H1 (cell line): ENCODE results near the gene SH3RF3. TPM values are rescaled to one million over a fixed set of nuclear protein-coding genes. Genes with fewer than 3 reads are reported as not detected.
A peak's percentile ranks its signal among the peaks of the same experiment; 100 is the strongest.

Experiments used
- CTCF ChIA-PET: fragments of 300-600 bp; sonication (Branson Sonifier 250); formaldehyde crosslinking; loops from one replicate; lab custom pipeline; 2021; ENCODE audit not compliant: partially characterized antibody; lab: Charles Lee
- POLR2A ChIA-PET: fragments of 300-600 bp; sonication (Branson Sonifier 250); formaldehyde crosslinking; loops from one replicate; lab custom pipeline; 2021; ENCODE audit warnings: inconsistent platforms; ENCODE audit not compliant: partially characterized antibody; lab: Charles Lee
- DNase-seq, 2 experiments: peaks; one replicate each; pipeline versions ENCODE4 v3.0.0 to v3.0.0-alpha.2; 2010 to 2022; ENCODE audit warnings: low spot score in 2 of 2, low read depth in 1 of 2, mixed read lengths in 1 of 2
- FAIRE-seq: peaks from 2 replicates; lab custom pipeline; 2011; peaks lifted over from hg19 to GRCh38; lab: Jason Lieb, UNC
- H2AFZ ChIP-seq: 2 replicates; pipeline ENCODE4 v1.8.1; 2012; ENCODE audit warnings: low read length, inconsistent platforms
- H2AK5ac ChIP-seq: 2 replicates; pipeline ENCODE4 v1.6.1; 2013; ENCODE audit warnings: low read depth, low read length
- H2BK120ac ChIP-seq: replicated peaks from 2 replicates; pipeline ENCODE3; 2013; ENCODE audit warnings: low read depth, low read length, inconsistent platforms
- H2BK12ac ChIP-seq: 2 replicates; pipeline ENCODE4 v1.6.1; 2013; ENCODE audit warnings: low read depth, low read length
- H2BK15ac ChIP-seq: 2 replicates; pipeline ENCODE4 v1.6.1; 2013; ENCODE audit warnings: low read length
- H2BK20ac ChIP-seq: 2 replicates; pipeline ENCODE4 v1.6.1; 2013; ENCODE audit warnings: low read length
- H2BK5ac ChIP-seq: 2 replicates; pipeline ENCODE4 v1.6.1; 2013; ENCODE audit warnings: low read depth, low read length
- H3K14ac ChIP-seq: 2 replicates; pipeline ENCODE4 v1.6.1; 2013; ENCODE audit warnings: inconsistent platforms; ENCODE audit not compliant: insufficient read length
- H3K18ac ChIP-seq: 2 replicates; pipeline ENCODE4 v1.6.1; 2013; ENCODE audit warnings: low read length; ENCODE audit errors: extremely low read depth
- H3K23ac ChIP-seq: 2 replicates; pipeline ENCODE4 v1.6.1; 2013; ENCODE audit warnings: inconsistent platforms; ENCODE audit not compliant: insufficient read length
- H3K23me2 ChIP-seq: 2 replicates; pipeline ENCODE4 v1.6.1; 2013; ENCODE audit warnings: low read depth, low read length
- H3K27ac ChIP-seq: 2 replicates; pipeline ENCODE4 v1.6.1; 2011; ENCODE audit warnings: low read depth, low read length, inconsistent platforms
- H3K27me3 ChIP-seq, 4 experiments: replicated peaks in 1 of 4; 1 replicate in 1 of 4; 2 replicates in 3 of 4; pipeline versions ENCODE4 v1.6.1 to v1.8.1; 2011 to 2013; ENCODE audit warnings: low read length in 3 of 4, mild to moderate bottlenecking in 3 of 4, inconsistent platforms in 2 of 4, mixed read lengths in 2 of 4, moderate library complexity in 1 of 4; ENCODE audit not compliant: control insufficient read depth in 3 of 4, insufficient read depth in 3 of 4; ENCODE audit errors: extremely low read depth in 1 of 4
- H3K36me3 ChIP-seq, 4 experiments: 2 replicates each; pipeline versions ENCODE4 v1.6.1 to v1.8.1; 2011 to 2013; ENCODE audit warnings: mild to moderate bottlenecking in 4 of 4, low read length in 3 of 4, moderate library complexity in 2 of 4, control low read depth in 1 of 4, inconsistent platforms in 1 of 4; ENCODE audit not compliant: insufficient read depth in 4 of 4, control insufficient read depth in 2 of 4
- H3K4ac ChIP-seq: replicated peaks from 2 replicates; pipeline ENCODE3; 2013; ENCODE audit warnings: low read length, low read depth, mixed read lengths, inconsistent platforms; ENCODE audit not compliant: insufficient read length
- H3K4me1 ChIP-seq, 4 experiments: replicated peaks in 1 of 4; 1 replicate in 1 of 4; 2 replicates in 3 of 4; pipeline versions ENCODE4 v1.6.1 to v1.8.1; 2011 to 2013; ENCODE audit warnings: low read length in 3 of 4, inconsistent platforms in 2 of 4, mixed read lengths in 1 of 4; ENCODE audit not compliant: insufficient read depth in 4 of 4, control insufficient read depth in 3 of 4
- H3K4me2 ChIP-seq, 2 experiments: 2 replicates each; pipeline versions ENCODE4 v1.6.1 to v1.8.1; 2011 to 2013; ENCODE audit warnings: low read depth in 2 of 2, low read length in 2 of 2, control low read depth in 1 of 2, inconsistent platforms in 1 of 2, mild to moderate bottlenecking in 1 of 2; ENCODE audit not compliant: insufficient read depth in 1 of 2
- H3K4me3 ChIP-seq, 4 experiments: fragments of 200-600, 300-600 bp in 1 of 4; sonication (generic), shearing (Covaris generic), sonication (Bioruptor Twin) in 1 of 4; 2 replicates each; pipeline versions ENCODE4 v1.5.1 to v1.8.1; 2011 to 2016; ENCODE audit warnings: low read length in 4 of 4, low read depth in 3 of 4, control low read depth in 2 of 4, inconsistent platforms in 2 of 4, mild to moderate bottlenecking in 2 of 4, mixed read lengths in 1 of 4, moderate library complexity in 1 of 4; ENCODE audit not compliant: insufficient read depth in 2 of 4; ENCODE audit errors: extremely low read depth in 1 of 4
- H3K56ac ChIP-seq: replicated peaks from 2 replicates; pipeline ENCODE3; 2013; ENCODE audit warnings: low read depth, mild to moderate bottlenecking, mixed read lengths, low read length, inconsistent platforms; ENCODE audit not compliant: insufficient read length
- H3K79me1 ChIP-seq: 2 replicates; pipeline ENCODE4 v1.6.1; 2013; ENCODE audit warnings: low read depth, low read length, control low read depth
- H3K79me2 ChIP-seq, 2 experiments: 2 replicates each; pipeline versions ENCODE4 v1.6.1 to v1.8.1; 2012 to 2013; ENCODE audit warnings: low read length in 2 of 2, mild to moderate bottlenecking in 2 of 2, inconsistent platforms in 1 of 2; ENCODE audit not compliant: insufficient read depth in 2 of 2, control insufficient read depth in 1 of 2
- H3K9ac ChIP-seq, 4 experiments: replicated peaks in 1 of 4; 1 replicate in 1 of 4; 2 replicates in 3 of 4; pipeline versions ENCODE4 v1.6.1 to v1.8.1; 2011 to 2013; ENCODE audit warnings: low read depth in 3 of 4, low read length in 3 of 4, control low read depth in 2 of 4, mild to moderate bottlenecking in 2 of 4, moderate library complexity in 2 of 4, inconsistent platforms in 1 of 4; ENCODE audit errors: extremely low read depth in 1 of 4
- H3K9me3 ChIP-seq, 2 experiments: 2 replicates each; pipeline versions ENCODE4 v1.6.1 to v1.8.1; 2012 to 2013; ENCODE audit warnings: mild to moderate bottlenecking in 2 of 2, moderate library complexity in 2 of 2, control low read depth in 1 of 2, inconsistent platforms in 1 of 2, low read depth in 1 of 2, low read length in 1 of 2, mixed read lengths in 1 of 2; ENCODE audit not compliant: insufficient read depth in 2 of 2
- H4K20me1 ChIP-seq, 2 experiments: replicated peaks in 1 of 2; 2 replicates each; pipeline versions ENCODE3 to v1.8.1; 2011 to 2013; ENCODE audit warnings: inconsistent platforms in 2 of 2, low read length in 2 of 2, mild to moderate bottlenecking in 1 of 2; ENCODE audit not compliant: insufficient read depth in 2 of 2, control insufficient read depth in 1 of 2
- H4K5ac ChIP-seq: 2 replicates; pipeline ENCODE4 v1.6.1; 2013; ENCODE audit warnings: low read length, low read depth, mixed read lengths, inconsistent platforms; ENCODE audit not compliant: insufficient read length
- H4K8ac ChIP-seq: 2 replicates; pipeline ENCODE4 v1.8.0; 2013; ENCODE audit warnings: mild to moderate bottlenecking, moderate library complexity, low read length, inconsistent platforms; ENCODE audit not compliant: insufficient read depth; ENCODE audit errors: extremely low read depth
- H4K91ac ChIP-seq: replicated peaks from 2 replicates; pipeline ENCODE3; 2013; ENCODE audit warnings: low read length, mixed read lengths, inconsistent platforms; ENCODE audit not compliant: insufficient read length
- CHD2 ChIP-seq: IDR thresholded peaks from 2 replicates; pipeline ENCODE4 v1.6.1; 2012; ENCODE audit warnings: low read length, improper control_type of control experiment
- EGR1 ChIP-seq: IDR thresholded peaks from 2 replicates; pipeline ENCODE4 v1.6.1; 2011; ENCODE audit warnings: low read depth, low read length, borderline replicate concordance
- HDAC2 ChIP-seq, 2 experiments: fragments of 300-600 bp in 1 of 2; sonication (generic) in 1 of 2; IDR thresholded peaks; 2 replicates each; pipeline ENCODE4 v1.6.1; 2011 to 2012; ENCODE audit warnings: low read depth in 2 of 2, low read length in 2 of 2, mild to moderate bottlenecking in 2 of 2, moderate library complexity in 2 of 2, borderline replicate concordance in 1 of 2, inconsistent platforms in 1 of 2
- MAFK ChIP-seq: IDR thresholded peaks from 2 replicates; pipeline ENCODE4 v1.6.1; 2012; ENCODE audit warnings: low read depth, mild to moderate bottlenecking, improper control_type of control experiment, low read length
- NRF1 ChIP-seq: IDR thresholded peaks from 2 replicates; pipeline ENCODE4 v1.6.1; 2011; ENCODE audit warnings: mild to moderate bottlenecking, low read depth, low read length, improper control_type of control experiment
- RNF2 ChIP-seq: fragments of 200-900, 300-1000 bp; sonication (generic); IDR thresholded peaks from 2 replicates; pipeline ENCODE4 v1.7.1; 2016; ENCODE audit warnings: borderline replicate concordance, low read depth, mild to moderate bottlenecking, antibody characterized with exemption, low read length; ENCODE audit not compliant: poor library complexity, severe bottlenecking; ENCODE audit errors: missing control alignments
- SAP30 ChIP-seq: fragments of 300-600 bp; sonication (generic); IDR thresholded peaks from 2 replicates; pipeline ENCODE4 v1.7.1; 2012; ENCODE audit warnings: low read length, moderate library complexity, mild to moderate bottlenecking, inconsistent platforms; ENCODE audit not compliant: insufficient read depth, insufficient replicate concordance
- SP1 ChIP-seq: IDR thresholded peaks from 2 replicates; pipeline ENCODE4 v1.6.1; 2011; ENCODE audit warnings: low read depth, low read length
- SP2 ChIP-seq: IDR thresholded peaks from 2 replicates; pipeline ENCODE4 v1.6.1; 2012; ENCODE audit warnings: mild to moderate bottlenecking, low read length, inconsistent platforms
- SP4 ChIP-seq: IDR thresholded peaks from 2 replicates; pipeline ENCODE4 v1.6.1; 2012; ENCODE audit warnings: low read length, inconsistent platforms
- ZNF274 ChIP-seq: IDR thresholded peaks from 2 replicates; pipeline ENCODE4 v1.7.0; 2012; ENCODE audit warnings: low read length, borderline replicate concordance; ENCODE audit errors: extremely low read depth
- WGBS, 2 experiments: shearing (Covaris generic) in 1 of 2; methylation state at CpG; one replicate each; pipeline versions ENCODE4 v1.1.6 to v1.1.7; 2013 to 2015; ENCODE audit warnings: low lambda C conversion rate in 2 of 2, mixed read lengths in 2 of 2, inconsistent platforms in 1 of 2, low coverage in 1 of 2, missing lambda C conversion rate in 1 of 2; ENCODE audit not compliant: insufficient replicate concordance in 2 of 2, insufficient coverage in 1 of 2, insufficient read length in 1 of 2; ENCODE audit errors: extremely low coverage in 1 of 2, missing lambda C conversion rate in 1 of 2; 5-methylcytosine and 5-hydroxymethylcytosine counted together
- polyA plus RNA-seq, 7 experiments: library from polyadenylated mRNA; depleted of rRNA in 3 of 7; stranded (reverse) in 5 of 7; unstranded in 2 of 7; fragments of >200 nt in 5 of 7; fragments of 200-250 nt in 2 of 7; gene quantifications; 1 replicate in 5 of 7; 2 replicates in 1 of 7; 4 replicates in 1 of 7; pipeline versions ENCODE4 v1.2.1 to v1.2.3, GENCODE V29; 2011 to 2013; ENCODE audit warnings: missing spikeins in 2 of 7, mixed read lengths in 2 of 7
- total RNA-seq: library from RNA; stranded (reverse); fragmentation: NEBNext Ultra II Directional; extraction: Animal tissue kit (Norgen Biotek cat#: 25700); gene quantifications from 2 replicates; pipeline ENCODE4 v1.2.1, GENCODE V29; 2021

Gene SH3RF3
- total and polyA plus RNA-seq, 2 of the 8 experiments (the other 6 are each of a cell fraction or from before 2014, with no cell fraction given): 0.11 to 0.65 TPM

DNA sequence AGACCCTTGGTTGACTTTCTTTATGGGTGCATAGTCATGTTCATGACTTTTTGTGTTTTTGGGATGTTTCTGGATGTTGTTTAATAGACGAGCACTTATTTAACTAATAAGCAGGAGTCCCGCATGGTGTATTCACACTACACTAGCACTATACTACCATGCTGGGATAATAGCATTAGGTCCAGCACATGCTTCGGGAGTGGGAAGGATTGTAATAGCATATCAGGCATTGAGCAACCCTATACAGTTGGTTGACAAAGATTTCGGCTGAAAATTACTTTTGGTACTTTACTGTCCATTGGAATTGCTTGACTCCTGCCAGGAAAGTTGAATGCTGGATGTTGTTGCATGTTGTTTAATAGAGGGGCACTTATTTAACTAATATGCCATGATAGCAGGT is 2.8 kb downstream of the SH3RF3 start:
- Histone ChIP-seq H2BK5ac (no peak overlapping the region), H4K20me1 (peaks cover 3 to 5% of the 10 kb centered on the region in 2 experiments), H3K23ac (no peak overlapping the region), H3K56ac (no peak overlapping the region), H2AFZ (no peak overlapping the region), H4K5ac (no peak overlapping the region), H3K4me3 (no peak overlapping the region), H2AK5ac (no peak overlapping the region), H2BK120ac (no peak overlapping the region), H3K4me1 (peaks cover 0 to 19% (median 3%) of the 10 kb centered on the region in 4 experiments; a peak in 5 of 7 replicates), H3K36me3 (peaks cover 0 to 14% (median 0%) of the 10 kb centered on the region in 4 experiments; a peak in 1 of 8 replicates), H2BK12ac (no peak overlapping the region), H3K79me2 (no peaks in the 10 kb centered on the region), H3K79me1 (no peaks in the 10 kb centered on the region), H3K4ac (no peak overlapping the region), H3K4me2 (no peak overlapping the region), H3K23me2 (peaks cover 15% of the 10 kb centered on the region; the same call in 1 of the 2 replicates), H3K9ac (no peak overlapping the region), H3K27ac (no peak overlapping the region), H3K9me3 (no peaks in the 10 kb centered on the region), H3K18ac (no peak overlapping the region), H3K27me3 (peaks cover 20 to 46% (median 32%) of the 10 kb centered on the region in 4 experiments), H3K14ac (no peak overlapping the region), H2BK15ac (no peak overlapping the region), H4K91ac (no peak overlapping the region), H2BK20ac (no peak overlapping the region), H4K8ac (no peak overlapping the region)
- DNase-seq: peak in 1 of 2 experiments; percentile 13
- WGBS, 2 experiments: 96% methylated on average over 4 of the region's 4 CpGs; no CpG with 5 or more reads in 1 of the 2 experiments
- no peak for FAIRE-seq
- ChIA-PET POLR2A (interaction anchor here (0.7 kb wide), 1 partner anchor 101 kb away, joined by 3 read pairs; no protein-coding TSS in a partner anchor), CTCF (interaction anchor here (0.8 to 1.3 kb wide), 6 partner anchors 35 to 383 kb away, joined by 3 to 5 read pairs (median 3); no protein-coding TSS in a partner anchor)
- no peak for TF ChIP-seq ZNF274
- TF ChIP-seq RNF2: no peak
- no peak for TF ChIP-seq CHD2
- TF ChIP-seq NRF1: no peak
- TF ChIP-seq SP2: no peak
- no peak for TF ChIP-seq SAP30
- TF ChIP-seq HDAC2 (IDR thresholded peaks at IDR 0.05; ENCODE audit: borderline replicate concordance in 1 of 2, low read depth in 2 of 2, low read length in 2 of 2): no peak
- TF ChIP-seq MAFK: no peak
- TF ChIP-seq SP1: no peak
- TF ChIP-seq SP4: no peak
- TF ChIP-seq EGR1: no peak
